Measurements from ENCODE around the gene TNFRSF8.
"Not testable (repeated sequence)": the region's sequence is repeated elsewhere in the genome, so short reads cannot be mapped to it uniquely, and the experiment has no call there.

GRCh38 chr1:12106861-12107260 lies 43.8 kb downstream of the TNFRSF8 start:
- TF ChIP-seq CTCF (IDR thresholded peaks at IDR 0.05; ENCODE audit: low read depth, low read length, poor library complexity, severe bottlenecking): peak; percentile 42
- not testable (repeated sequence) for TF ChIP-seq EZH2phosphoT487 (IDR thresholded peaks at IDR 0.05; ENCODE audit: borderline replicate concordance, low read length)
